Spleen (tissue), 7 donors: ENCODE results near the gene HCRTR2.

Experiments used
- POLR2AphosphoS5 ChIP-seq, 3 donors: sonication (generic); formaldehyde crosslinking; IDR thresholded peaks; one replicate each; pipeline ENCODE4 v1.5.1; 2017; ENCODE audit warnings: antibody characterized with exemption in 3 of 3
- TF ChIP-seq, protein P1 (sequence below), 11 experiments: fragments of 200-600 bp in 7 of 11; fragments of 450-650 bp in 4 of 11; sonication (generic) in 4 of 11; IDR thresholded peaks in 8 of 11; conservative IDR thresholded peaks in 3 of 11; 1 replicate in 7 of 11; 2 replicates in 4 of 11; pipeline versions ENCODE4 v1.4.0 to v1.8.0; 2016 to 2021; ENCODE audit warnings: antibody characterized with exemption in 11 of 11, inconsistent platforms in 4 of 11, mild to moderate bottlenecking in 1 of 11
- donor health status: DM: no; HTN: no; CAD: no; lungs with moderate emphysema.
- donor health status: DM: no; HTN: no; CAD: no.
- donor health status: DM: no; HTN: no; CAD: no.

GRCh38 chr6:55141611-55142010 is 32.7 kb upstream of the HCRTR2 start:
- TF ChIP-seq, protein P1, sequence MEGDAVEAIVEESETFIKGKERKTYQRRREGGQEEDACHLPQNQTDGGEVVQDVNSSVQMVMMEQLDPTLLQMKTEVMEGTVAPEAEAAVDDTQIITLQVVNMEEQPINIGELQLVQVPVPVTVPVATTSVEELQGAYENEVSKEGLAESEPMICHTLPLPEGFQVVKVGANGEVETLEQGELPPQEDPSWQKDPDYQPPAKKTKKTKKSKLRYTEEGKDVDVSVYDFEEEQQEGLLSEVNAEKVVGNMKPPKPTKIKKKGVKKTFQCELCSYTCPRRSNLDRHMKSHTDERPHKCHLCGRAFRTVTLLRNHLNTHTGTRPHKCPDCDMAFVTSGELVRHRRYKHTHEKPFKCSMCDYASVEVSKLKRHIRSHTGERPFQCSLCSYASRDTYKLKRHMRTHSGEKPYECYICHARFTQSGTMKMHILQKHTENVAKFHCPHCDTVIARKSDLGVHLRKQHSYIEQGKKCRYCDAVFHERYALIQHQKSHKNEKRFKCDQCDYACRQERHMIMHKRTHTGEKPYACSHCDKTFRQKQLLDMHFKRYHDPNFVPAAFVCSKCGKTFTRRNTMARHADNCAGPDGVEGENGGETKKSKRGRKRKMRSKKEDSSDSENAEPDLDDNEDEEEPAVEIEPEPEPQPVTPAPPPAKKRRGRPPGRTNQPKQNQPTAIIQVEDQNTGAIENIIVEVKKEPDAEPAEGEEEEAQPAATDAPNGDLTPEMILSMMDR (IDR thresholded peaks at IDR 0.05 in 8 of 11, conservative IDR thresholded peaks at IDR 0.05 in 3 of 11): no peak
- TF ChIP-seq POLR2AphosphoS5 (IDR thresholded peaks at IDR 0.05): no peak
